GM12878 (cell line): ENCODE results near the gene SLC25A29. TPM values are rescaled to one million over a fixed set of nuclear protein-coding genes. Genes with fewer than 3 reads are reported as not detected.

Experiments
- ATAC-seq: fragments of 200-7000 bp; cut with Tn5 transposase; 3 replicates; pipeline ENCODE4 v1.9.1; 2020; ENCODE audit warnings: mild to moderate bottlenecking, moderate library complexity
- BruUV-seq: library from RNA; stranded (reverse); fragments of 400-500 nt; replicated peaks from 2 replicates; lab custom pipeline; 2021; lab: Mats Ljungman, UMichigan
- CTCF ChIA-PET: fragments of 300-600 bp; sonication (Branson Sonifier 250); formaldehyde crosslinking; extraction: SDS; loops from one replicate; lab custom pipeline; 2021; ENCODE audit warnings: inconsistent platforms; lab: Yijun Ruan, JAX
- POLR2A ChIA-PET: fragments of 350-600 bp; formaldehyde crosslinking; extraction: SDS; loops from one replicate; lab custom pipeline; 2021; ENCODE audit warnings: inconsistent platforms; lab: Charles Lee
- RAD21 ChIA-PET: fragments of 300-600 bp; sonication (Branson Sonifier 250); formaldehyde crosslinking; loops from one replicate; lab custom pipeline; 2023; ENCODE audit warnings: antibody characterized with exemption; ENCODE audit not compliant: unreplicated experiment; lab: Charles Lee
- SMC1A ChIA-PET: fragments of 300-600 bp; sonication (Branson Sonifier 250); formaldehyde crosslinking; loops from one replicate; lab custom pipeline; 2023; ENCODE audit not compliant: unreplicated experiment, uncharacterized antibody; lab: Charles Lee
- DNase-seq: peaks from one replicate; pipeline ENCODE4 v3.0.0-alpha.2; 2011; ENCODE audit warnings: low read depth, low spot score
- FAIRE-seq: peaks from 3 replicates; lab custom pipeline; 2011; peaks lifted over from hg19 to GRCh38; lab: Jason Lieb, UNC
- H2AFZ ChIP-seq: 2 replicates; pipeline ENCODE4 v1.6.0; 2011; ENCODE audit warnings: low read depth, low read length, control low read depth; ENCODE audit not compliant: control insufficient read depth
- H3K27ac ChIP-seq: 2 replicates; pipeline ENCODE4 v1.5.1; 2011; ENCODE audit warnings: control low read depth; ENCODE audit not compliant: control insufficient read depth, insufficient read depth
- H3K27me3 ChIP-seq, 2 experiments: replicated peaks in 1 of 2; 2 replicates each; pipeline versions ENCODE4 v1.6.0 to v1.6.1; 2011; ENCODE audit warnings: low read length in 1 of 2; ENCODE audit not compliant: control insufficient read depth in 2 of 2, insufficient read depth in 2 of 2
- H3K36me3 ChIP-seq, 2 experiments: 2 replicates each; pipeline ENCODE4 v1.5.1; 2011; ENCODE audit warnings: low read length in 1 of 2; ENCODE audit not compliant: control insufficient read depth in 2 of 2, insufficient read depth in 2 of 2
- H3K4me1 ChIP-seq: 2 replicates; pipeline ENCODE4 v1.6.1; 2011; ENCODE audit warnings: mild to moderate bottlenecking, low read length, moderate library complexity, mixed read lengths; ENCODE audit not compliant: control insufficient read depth, insufficient read depth
- H3K4me2 ChIP-seq: 2 replicates; pipeline ENCODE4 v1.6.0; 2011; ENCODE audit warnings: control low read depth; ENCODE audit not compliant: control insufficient read depth, insufficient read depth
- H3K4me3 ChIP-seq: fragments of 200-600 bp; sonication (generic); 2 replicates; pipeline ENCODE4 v1.5.1; 2016
- H3K79me2 ChIP-seq: 2 replicates; pipeline ENCODE4 v1.6.0; 2011; ENCODE audit warnings: low read length; ENCODE audit not compliant: control insufficient read depth, insufficient read depth
- H3K9ac ChIP-seq: 2 replicates; pipeline ENCODE4 v1.8.0; 2011; ENCODE audit warnings: low read length, control low read depth, mixed read lengths; ENCODE audit not compliant: control insufficient read depth, insufficient read depth
- H3K9me3 ChIP-seq: replicated peaks from 3 replicates; pipeline ENCODE4 v1.5.1; 2011; ENCODE audit warnings: mild to moderate bottlenecking, low read length; ENCODE audit not compliant: control insufficient read depth, insufficient read depth
- H4K20me1 ChIP-seq: 2 replicates; pipeline ENCODE4 v1.6.0; 2011; ENCODE audit not compliant: control insufficient read depth, insufficient read depth
- BCL3 ChIP-seq: IDR thresholded peaks from 2 replicates; pipeline ENCODE4 v1.6.1; 2011; ENCODE audit warnings: borderline replicate concordance, low read depth, mild to moderate bottlenecking, moderate library complexity, low read length; ENCODE audit not compliant: insufficient read depth, poor library complexity, severe bottlenecking
- HDGF ChIP-seq: fragments of 450-650 bp; IDR thresholded peaks from 2 replicates; pipeline ENCODE4 v1.6.1; 2016; ENCODE audit warnings: antibody characterized with exemption
- NBN ChIP-seq: fragments of 450-650 bp; IDR thresholded peaks from 2 replicates; pipeline ENCODE4 v1.6.1; 2016
- ZNF24 ChIP-seq: fragments of 450-650 bp; IDR thresholded peaks from 2 replicates; pipeline ENCODE4 v1.6.1; 2017; ENCODE audit warnings: antibody characterized with exemption, mild to moderate bottlenecking
- WGBS: methylation state at CpG from one replicate; pipeline ENCODE4 v1.1.6; 2016; ENCODE audit warnings: low lambda C conversion rate; ENCODE audit not compliant: insufficient replicate concordance, insufficient coverage; ENCODE audit errors: missing lambda C conversion rate; 5-methylcytosine and 5-hydroxymethylcytosine counted together
- in situ Hi-C: fragments of 300-500 bp; cut with MboI; formaldehyde crosslinking; loops from 9 replicates; pipeline ENCODE4 v1.14.3; 2018; ENCODE audit warnings: mixed read lengths
- intact Hi-C: fragments of 100-400 bp; cut with micrococcal nuclease; formaldehyde crosslinking; loops from one replicate; pipeline ENCODE4 v1.14.2; 2022; ENCODE audit not compliant: unreplicated experiment
- polyA plus RNA-seq, 11 experiments: library from polyadenylated mRNA; depleted of rRNA in 4 of 11; unstranded in 6 of 11; stranded (reverse) in 5 of 11; fragments of >200 nt; fragmentation: Nextera tagmentation in 4 of 11; fragmentation: Illumina TruSeq in 1 of 11; extraction: Ambion mirVana in 4 of 11; extraction: Trizol in 1 of 11; gene quantifications; 1 replicate in 1 of 11; 2 replicates in 10 of 11; pipeline versions ENCODE4 v1.2.1 to v1.2.3, GENCODE V29; 2011 to 2016; ENCODE audit warnings: inconsistent platforms in 2 of 11, missing spikeins in 2 of 11, low read depth in 1 of 11
- total RNA-seq, 4 experiments: library from RNA; depleted of rRNA in 3 of 4; stranded (reverse); fragments of >200 nt in 3 of 4; fragmentation: Illumina TruSeq in 1 of 4; extraction: Trizol in 1 of 4; gene quantifications; 2 replicates each; pipeline versions ENCODE4 v1.2.1 to v1.2.3, GENCODE V29; 2013 to 2021

Gene SLC25A29
- total and polyA plus RNA-seq, 10 of the 15 experiments (the other 5 are each of a cell fraction or from before 2014, with no cell fraction given): 0.42 to 13.3 (median 4.0) TPM; not detected in 1

GRCh38 chr14:100285913-100286400 lies 20.3 kb downstream of the SLC25A29 start:
- ChIA-PET CTCF (interaction anchor here (0.6 to 5.3 kb wide), 19 partner anchors 10 to 98 kb away, joined by 3 to 50 read pairs (median 4); partner anchors contain the start of gene WDR25), POLR2A (interaction anchor here (0.8 kb wide), 1 partner anchor 8 kb away, joined by 3 read pairs; no protein-coding TSS in a partner anchor), RAD21 (interaction anchor here (0.9 to 1.0 kb wide), 2 partner anchors 8 to 45 kb away, joined by 3 to 4 read pairs; no protein-coding TSS in a partner anchor), SMC1A (interaction anchor here (0.7 to 2.8 kb wide), 4 partner anchors 75 to 91 kb away, joined by 3 to 11 read pairs (median 4); a partner anchor contains a TSS)
- Histone ChIP-seq H3K4me3 (peak overlapping the region; percentile 84; the same call in 1 of the 2 replicates), H4K20me1 (no peaks in the 10 kb centered on the region), H3K4me1 (no peaks in the 10 kb centered on the region), H3K27me3 (no peaks in the 10 kb centered on the region), H3K4me2 (peak overlapping the region; percentile 74; the same call in 1 of the 2 replicates), H3K79me2 (no peaks in the 10 kb centered on the region), H3K27ac (no peak overlapping the region; the same call in 1 of the 2 replicates), H2AFZ (no peak overlapping the region), H3K9ac (peak overlapping the region; percentile 80; the same call in 1 of the 2 replicates), H3K9me3 (no peaks in the 10 kb centered on the region), H3K36me3 (peaks cover 0 to 6% of the 10 kb centered on the region in 2 experiments; a peak in 2 of 4 replicates)
- no peak for ATAC-seq
- DNase-seq: no peak
- intact Hi-C loops: loop anchor here (1.0 kb wide), 1 partner anchor 90 kb away; the partner anchor contains the start of gene WDR25
- 54% methylated on average over 8 of the region's 13 CpGs for WGBS
- in situ Hi-C loops: loop anchor here (10.0 kb wide), 1 partner anchor 359 kb away; no protein-coding TSS in a partner anchor
- no TSS peak for BruUV-seq
- TF ChIP-seq ZNF24 (peak; percentile 39; the same call in 1 of the 2 replicates), BCL3 (no peak), HDGF (no peak), NBN (0 out of 2 replicates have a peak, but pooled peaks have one; percentile 8)
- no peak for FAIRE-seq
